Panc1 (cell line): ENCODE measurements around the gene DAAM2. TPM values are rescaled to one million over a fixed set of nuclear protein-coding genes. Genes with fewer than 3 reads are reported as not detected.

ENCODE experiments used
- ATAC-seq: fragments of 200-7000 bp; cut with Tn5 transposase; 2 replicates; pipeline ENCODE4 v1.9.1; 2020; ENCODE audit warnings: mild to moderate bottlenecking, moderate library complexity
- BruUV-seq: library from RNA; stranded (reverse); fragments of 400-500 nt; replicated peaks from 2 replicates; lab custom pipeline; 2021; lab: Mats Ljungman, UMichigan
- CTCF ChIA-PET: fragments of 300-600 bp; sonication (Branson Sonifier 250); formaldehyde crosslinking; loops from one replicate; lab custom pipeline; 2022; ENCODE audit warnings: antibody characterized with exemption; lab: Charles Lee
- POLR2A ChIA-PET: fragments of 300-600 bp; sonication (Branson Sonifier 250); formaldehyde crosslinking; loops from one replicate; lab custom pipeline; 2022; ENCODE audit warnings: antibody characterized with exemption; lab: Charles Lee
- DNase-seq: peaks from one replicate; pipeline ENCODE4 v3.0.0-alpha.2; 2010; ENCODE audit warnings: low read depth, low spot score
- H3K27ac ChIP-seq: 2 replicates; pipeline ENCODE4 v1.5.1; 2011; ENCODE audit warnings: mild to moderate bottlenecking, low read length, inconsistent platforms
- H3K27me3 ChIP-seq: fragments of 200-500 bp; sonication (Bioruptor generic); 2 replicates; pipeline ENCODE4 v1.6.0; 2014; ENCODE audit warnings: low read length, inconsistent platforms; ENCODE audit not compliant: control insufficient read depth, insufficient read depth
- H3K36me3 ChIP-seq: fragments of 200-500 bp; sonication (Bioruptor generic); 2 replicates; pipeline ENCODE4 v1.5.1; 2014; ENCODE audit warnings: inconsistent platforms, mild to moderate bottlenecking, low read length, moderate library complexity; ENCODE audit not compliant: control insufficient read depth, insufficient read depth
- H3K4me1 ChIP-seq: 2 replicates; pipeline ENCODE4 v1.5.1; 2011; ENCODE audit warnings: inconsistent platforms, mild to moderate bottlenecking, low read length, moderate library complexity; ENCODE audit not compliant: control insufficient read depth, insufficient read depth
- H3K4me3 ChIP-seq, 2 experiments: 2 replicates each; pipeline ENCODE4 v1.5.1; 2011 to 2012; ENCODE audit warnings: low read depth in 2 of 2, low read length in 2 of 2, mild to moderate bottlenecking in 2 of 2, inconsistent platforms in 1 of 2, moderate library complexity in 1 of 2
- H3K9me3 ChIP-seq: fragments of 200-500 bp; sonication (Bioruptor generic); 2 replicates; pipeline ENCODE4 v1.5.1; 2014; ENCODE audit warnings: low read depth, mild to moderate bottlenecking, inconsistent platforms, low read length, moderate library complexity; ENCODE audit not compliant: control insufficient read depth, insufficient read depth
- CTCF ChIP-seq: fragments of 450-650 bp; IDR thresholded peaks from 2 replicates; pipeline ENCODE4 v1.5.1; 2017; ENCODE audit warnings: mild to moderate bottlenecking
- POLR2AphosphoS5 ChIP-seq: IDR thresholded peaks from 2 replicates; pipeline ENCODE4 v1.6.1; 2012; ENCODE audit warnings: mild to moderate bottlenecking, low read depth, low read length, moderate library complexity
- REST ChIP-seq, 2 experiments: IDR thresholded peaks; 2 replicates each; pipeline ENCODE4 v1.6.1; 2011 to 2012; ENCODE audit warnings: low read depth in 2 of 2, control low read depth in 1 of 2, low read length in 1 of 2, mild to moderate bottlenecking in 1 of 2, moderate library complexity in 1 of 2; ENCODE audit not compliant: insufficient read depth in 1 of 2
- SIN3A ChIP-seq: IDR thresholded peaks from 2 replicates; pipeline ENCODE4 v1.6.1; 2012; ENCODE audit warnings: low read depth, mild to moderate bottlenecking, low read length, moderate library complexity, borderline replicate concordance; ENCODE audit not compliant: insufficient read depth
- TCF7L2 ChIP-seq: IDR thresholded peaks from 2 replicates; pipeline ENCODE4 v1.6.1; 2011; ENCODE audit warnings: mild to moderate bottlenecking, low read depth, low read length, inconsistent platforms
- in situ Hi-C: cut with HindIII; loops from 2 replicates; pipeline ENCODE4 v1.10.0; 2016; ENCODE audit warnings: low sequenced_read_pairs, low pct_unique_long_range_greater_than_20kb
- intact Hi-C: fragments of 100-400 bp; cut with micrococcal nuclease; formaldehyde crosslinking; loops from one replicate; pipeline ENCODE4 v1.10.0; 2022; ENCODE audit not compliant: unreplicated experiment
- total RNA-seq: library from RNA; stranded (reverse); gene quantifications from one replicate; pipeline ENCODE4 v1.2.1, GENCODE V29; 2021; ENCODE audit not compliant: unreplicated experiment

The DAAM2 gene
- total RNA-seq, 1 experiment from 2014 or later = not detected

GRCh38 chr6:39937686-39938333 lies 145.6 kb downstream of the DAAM2 start:
- TF ChIP-seq REST (IDR thresholded peaks at IDR 0.05; ENCODE audit: insufficient read depth in 1 of 2, low read depth in 2 of 2, low read length in 1 of 2) = no peak
- no peak for TF ChIP-seq CTCF
- TF ChIP-seq POLR2AphosphoS5 = no peak
- no peak for TF ChIP-seq TCF7L2
- TF ChIP-seq SIN3A = no peak
- intact Hi-C loops (no loop called here), in situ Hi-C loops (no loop called here)
- no peak overlapping the region for H3K4me3 ChIP-seq
- H3K9me3 ChIP-seq = no peaks in the 10 kb centered on the region
- DNase-seq = no peak
- H3K36me3 ChIP-seq = no peaks in the 10 kb centered on the region; the same call in 1 of the 2 replicates
- no peak for ATAC-seq
- no peaks in the 10 kb centered on the region for H3K4me1 ChIP-seq
- H3K27me3 ChIP-seq = peaks cover 12% of the 10 kb centered on the region
- no TSS peak for BruUV-seq
- CTCF ChIA-PET = no interaction called here
- POLR2A ChIA-PET = no interaction called here
- no peak overlapping the region for H3K27ac ChIP-seq

GRCh38 chr6:39938773-39939654 lies 146.8 kb downstream of the DAAM2 start:
- ChIA-PET CTCF (no interaction called here), POLR2A (no interaction called here)
- in situ Hi-C loops (no loop called here), intact Hi-C loops (no loop called here)
- no peak for DNase-seq
- Histone ChIP-seq H3K4me1 (no peaks in the 10 kb centered on the region), H3K9me3 (no peaks in the 10 kb centered on the region), H3K4me3 (no peak overlapping the region), H3K27ac (no peak overlapping the region), H3K36me3 (no peaks in the 10 kb centered on the region; the same call in 1 of the 2 replicates), H3K27me3 (peaks cover 9% of the 10 kb centered on the region)
- no TSS peak for BruUV-seq
- ATAC-seq = no peak
- TF ChIP-seq REST (IDR thresholded peaks at IDR 0.05; ENCODE audit: insufficient read depth in 1 of 2, low read depth in 2 of 2, low read length in 1 of 2) = no peak
- no peak for TF ChIP-seq CTCF
- no peak for TF ChIP-seq POLR2AphosphoS5
- no peak for TF ChIP-seq SIN3A
- TF ChIP-seq TCF7L2 = no peak
